Naive thymus-derived CD8-positive, alpha-beta T cell (primary cell): ENCODE results near the gene FN3K. TPM values are rescaled to one million over a fixed set of nuclear protein-coding genes. Genes with fewer than 3 reads are reported as not detected.
A peak's percentile ranks its signal among the peaks of the same experiment; 100 is the strongest.
"Not testable (repeated sequence)": the region's sequence is repeated elsewhere in the genome, so short reads cannot be mapped to it uniquely, and the experiment has no call there.

ENCODE experiments used
- ATAC-seq, 2 donors: fragments of 150-1000 bp; cut with Tn5 transposase in 1 of 2; sonication (Bioruptor Pico), chemical (Tn5 transposase) in 1 of 2; 1 replicate in 1 of 2; 2 replicates in 1 of 2; pipeline ENCODE4 v1.10.0; 2021; ENCODE audit warnings: mild to moderate bottlenecking in 2 of 2, moderate library complexity in 2 of 2
- POLR2A ChIA-PET: fragments of 350-600 bp; sonication (Branson Sonifier 250); formaldehyde crosslinking; loops from one replicate; lab custom pipeline; 2021; ENCODE audit warnings: antibody characterized with exemption; lab: Charles Lee
- DNase-seq, 10 donors: peaks; one replicate each; pipeline versions ENCODE4 v3.0.0 to v3.0.0-alpha.2; 2020 to 2022
- H3K27ac Mint-ChIP-seq, 10 donors: one replicate each; pipeline ENCODE4 v1.8.0; 2020 to 2022; ENCODE audit warnings: mild to moderate bottlenecking in 10 of 10, mixed read lengths in 10 of 10, moderate library complexity in 4 of 10, inconsistent platforms in 1 of 10
- H3K27me3 Mint-ChIP-seq, 5 donors: one replicate each; pipeline ENCODE4 v1.8.0; 2021 to 2022; ENCODE audit warnings: mixed read lengths in 5 of 5
- H3K36me3 Mint-ChIP-seq, 3 donors: one replicate each; pipeline ENCODE4 v1.8.0; 2020 to 2022; ENCODE audit warnings: mixed read lengths in 3 of 3, mild to moderate bottlenecking in 2 of 3, inconsistent platforms in 1 of 3
- H3K4me1 Mint-ChIP-seq, 4 donors: one replicate each; pipeline ENCODE4 v1.8.0; 2021 to 2022; ENCODE audit warnings: mixed read lengths in 4 of 4
- H3K4me3 Mint-ChIP-seq, 10 donors: one replicate each; pipeline ENCODE4 v1.8.0; 2020 to 2022; ENCODE audit warnings: mild to moderate bottlenecking in 10 of 10, mixed read lengths in 10 of 10, moderate library complexity in 6 of 10, inconsistent platforms in 1 of 10
- H3K9me3 Mint-ChIP-seq, 9 donors: one replicate each; pipeline ENCODE4 v1.8.0; 2020 to 2022; ENCODE audit warnings: mixed read lengths in 9 of 9, mild to moderate bottlenecking in 3 of 9, inconsistent platforms in 1 of 9, moderate library complexity in 1 of 9
- polyA plus RNA-seq, 3 donors: library from polyadenylated mRNA; unstranded; fragments of 300-500 nt; fragmentation: Illumina TruSeq; gene quantifications; one replicate each; pipeline ENCODE4 v1.2.3, GENCODE V29; 2021
- total RNA-seq, 8 experiments: library from RNA in 2 of 8; stranded (reverse) in 2 of 8; gene quantifications; one replicate each; pipeline ENCODE4 v1.2.3 and lab custom pipeline; 2021 to 2026

FN3K gene
- total and polyA plus RNA-seq, 5 experiments from 2014 or later: 0.40 to 12.7 (median 0.88) TPM

DNA sequence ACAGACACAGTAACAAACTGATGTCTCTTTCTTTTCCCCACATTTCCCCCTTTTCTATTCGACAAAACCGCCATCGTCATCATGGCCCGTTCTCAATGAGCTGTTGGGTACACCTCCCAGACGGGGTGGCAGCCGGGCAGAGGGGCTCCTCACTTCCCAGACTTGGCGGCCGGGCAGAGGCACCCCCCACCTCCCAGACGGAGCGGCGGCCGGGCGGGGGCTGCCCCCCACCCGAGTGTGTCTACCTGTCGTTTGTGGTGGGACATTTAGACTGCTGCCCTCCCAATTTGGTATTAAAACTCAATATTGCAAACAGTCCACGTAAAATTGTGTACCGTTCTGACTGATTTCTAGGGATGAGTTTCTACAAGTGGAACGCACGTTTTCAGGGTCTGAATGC, 39.0 kb downstream of the FN3K start:
- H3K36me3 Mint-ChIP-seq: peaks cover 0 to 33% (median 4%) of the 10 kb centered on the region in 3 donors
- peak overlapping the region in 7 of 10 donors; percentile 48 to 81 (median 64) for H3K4me3 Mint-ChIP-seq
- H3K27me3 Mint-ChIP-seq, DNase-seq, ATAC-seq, H3K9me3 Mint-ChIP-seq, POLR2A ChIA-PET: not testable (repeated sequence)
- peak overlapping the region in 2 of 10 donors; percentile 82 to 85 for H3K27ac Mint-ChIP-seq
- H3K4me1 Mint-ChIP-seq: peaks cover 6 to 34% (median 26%) of the 10 kb centered on the region in 4 donors

DNA sequence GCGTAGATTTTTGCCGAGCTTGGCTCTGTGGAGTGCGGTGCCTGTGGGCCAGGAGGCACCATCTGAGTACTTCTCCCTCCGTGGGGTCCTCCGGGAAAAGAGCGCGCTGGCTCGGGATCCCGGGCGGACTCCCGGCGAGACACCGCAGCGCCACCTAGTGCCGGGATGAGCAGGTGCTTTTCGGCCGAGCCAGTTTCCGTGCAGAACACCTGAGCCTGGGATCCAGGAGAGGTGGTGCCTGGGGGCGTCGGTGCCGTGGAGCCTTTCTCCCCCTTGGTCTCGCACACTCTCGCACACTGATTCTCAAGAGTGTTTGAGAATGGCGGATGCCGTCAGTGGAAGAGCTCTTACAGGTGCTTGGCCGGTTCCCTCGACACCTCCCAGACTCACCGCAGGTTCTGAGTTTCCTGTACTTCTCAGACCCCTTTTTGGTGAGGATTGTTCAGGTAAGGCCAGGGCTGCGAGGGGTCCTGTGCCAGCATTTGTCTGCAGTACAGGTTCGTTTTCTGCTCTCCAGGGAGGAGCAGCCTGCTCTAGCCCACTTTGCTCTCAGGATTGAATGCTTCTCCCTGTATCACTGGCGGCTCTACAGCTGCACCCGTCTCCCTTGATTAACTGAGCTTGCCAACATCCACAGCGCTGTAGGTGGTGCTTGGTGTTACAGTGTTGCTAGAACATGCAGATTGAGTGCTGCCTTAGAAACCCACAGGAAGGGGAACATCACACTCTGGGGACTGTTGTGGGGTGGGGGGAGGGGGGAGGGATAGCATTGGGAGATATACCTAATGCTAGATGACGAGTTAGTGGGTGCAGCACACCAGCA, 39.8 kb downstream of the FN3K start:
- peak overlapping the region in 8 of 10 donors; percentile 34 to 88 (median 78) for H3K27ac Mint-ChIP-seq
- POLR2A ChIA-PET: interaction anchor here (0.7 kb wide), 1 partner anchor 134 kb away, joined by 4 read pairs; no protein-coding TSS in a partner anchor
- H3K4me3 Mint-ChIP-seq: peak overlapping the region; percentile 22 to 81 (median 66)
- no peaks in the 10 kb centered on the region for H3K27me3 Mint-ChIP-seq
- DNase-seq: peak in 7 of 10 donors; percentile 29 to 51 (median 41)
- ATAC-seq: peak; percentile 83 to 91
- no peaks in the 10 kb centered on the region for H3K9me3 Mint-ChIP-seq
- H3K36me3 Mint-ChIP-seq: peaks cover 0 to 27% (median 1%) of the 10 kb centered on the region in 3 donors
- peaks cover 8 to 34% (median 26%) of the 10 kb centered on the region in 4 donors for H3K4me1 Mint-ChIP-seq

DNA sequence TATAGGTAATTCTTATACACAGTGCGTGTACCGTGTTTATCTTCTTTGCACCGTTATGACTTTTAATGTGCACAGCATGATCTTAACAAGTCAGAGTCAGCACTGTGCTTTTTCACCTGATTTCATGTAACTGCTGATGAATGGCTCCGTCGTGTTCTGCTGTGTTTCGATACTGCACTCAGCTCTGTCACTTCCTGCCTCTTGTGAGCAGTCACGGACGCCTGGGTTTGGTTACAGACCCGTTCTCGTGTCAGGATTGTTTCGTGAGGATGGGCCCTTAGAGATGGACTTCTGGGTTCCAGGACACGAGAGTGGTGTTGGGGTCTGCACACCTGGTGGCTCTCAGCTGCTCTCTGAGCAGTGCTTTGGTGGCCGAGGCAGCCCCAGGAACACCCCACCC, 41.0 kb downstream of the FN3K start:
- ATAC-seq (peak; percentile 42 to 51), DNase-seq (peak in 2 of 10 donors; percentile 17 to 28)
- Mint-ChIP-seq H3K4me3 (peak overlapping the region in 3 of 10 donors; percentile 30 to 63 (median 50)), H3K9me3 (no peaks in the 10 kb centered on the region), H3K27ac (peak overlapping the region in 9 of 10 donors; percentile 48 to 86 (median 66)), H3K27me3 (no peaks in the 10 kb centered on the region), H3K36me3 (peaks cover 0 to 18% (median 1%) of the 10 kb centered on the region in 3 donors), H3K4me1 (peaks cover 9 to 35% (median 26%) of the 10 kb centered on the region in 4 donors)
- POLR2A ChIA-PET: no interaction called here

DNA sequence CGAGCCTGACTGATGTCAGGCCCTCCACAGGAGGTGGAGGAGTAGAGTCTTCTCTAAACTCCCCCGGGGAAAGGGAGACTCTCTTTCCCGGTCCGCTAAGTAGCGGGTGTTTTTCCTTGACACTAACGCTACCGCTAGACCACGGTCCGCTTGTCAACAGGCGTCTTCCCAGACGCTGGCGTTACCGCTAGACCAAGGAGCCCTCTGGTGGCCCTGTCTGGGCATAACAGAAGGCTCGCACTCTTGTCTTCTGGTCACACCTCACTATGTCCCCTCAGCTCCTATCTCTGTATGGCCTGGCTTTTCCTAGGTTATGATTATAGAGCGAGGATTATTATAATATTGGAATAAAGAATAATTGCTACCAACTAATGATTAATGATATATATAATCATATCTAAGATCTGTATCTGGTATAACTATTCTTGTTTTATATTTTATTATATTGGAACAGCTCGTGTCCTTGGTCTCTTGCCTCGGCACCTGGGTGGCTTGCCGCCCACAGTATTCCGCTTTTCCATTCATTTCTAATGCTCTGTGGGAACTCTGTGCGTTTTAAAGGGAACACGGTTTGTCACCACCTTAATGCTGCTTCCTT, 42.5 kb downstream of the FN3K start:
- H3K27ac Mint-ChIP-seq: peak overlapping the region in 1 of 10 donors; percentile 22
- ATAC-seq, H3K9me3 Mint-ChIP-seq, H3K27me3 Mint-ChIP-seq, POLR2A ChIA-PET, H3K4me3 Mint-ChIP-seq: not testable (repeated sequence)
- peaks cover 10 to 40% (median 32%) of the 10 kb centered on the region in 4 donors for H3K4me1 Mint-ChIP-seq
- H3K36me3 Mint-ChIP-seq: peaks cover 0 to 11% (median 0%) of the 10 kb centered on the region in 3 donors
- DNase-seq: peak in 2 of 10 donors; percentile 22 to 35

DNA sequence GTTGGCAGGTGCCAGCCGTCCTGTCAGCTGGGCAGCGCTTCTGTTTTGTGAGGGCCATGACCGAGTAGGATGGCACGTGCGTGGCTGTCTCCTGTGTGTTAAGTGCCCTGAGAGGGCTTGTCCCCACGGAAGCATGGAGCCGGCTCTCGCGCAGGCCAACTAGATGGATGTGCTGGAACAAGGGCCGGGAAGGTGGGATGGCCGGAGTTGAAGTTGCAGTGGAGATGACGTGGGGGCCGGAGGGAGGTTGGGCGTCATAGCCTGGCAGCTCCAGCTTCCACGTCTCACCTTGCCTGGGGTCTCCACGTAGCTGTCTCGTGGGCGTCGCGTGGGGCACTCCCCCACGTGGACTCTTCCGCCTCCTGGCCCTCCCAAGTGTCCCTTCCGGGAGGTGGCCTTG, 44.1 kb downstream of the FN3K start:
- Mint-ChIP-seq H3K4me1 (peaks cover 12 to 37% (median 32%) of the 10 kb centered on the region in 4 donors), H3K9me3 (no peaks in the 10 kb centered on the region)

DNA sequence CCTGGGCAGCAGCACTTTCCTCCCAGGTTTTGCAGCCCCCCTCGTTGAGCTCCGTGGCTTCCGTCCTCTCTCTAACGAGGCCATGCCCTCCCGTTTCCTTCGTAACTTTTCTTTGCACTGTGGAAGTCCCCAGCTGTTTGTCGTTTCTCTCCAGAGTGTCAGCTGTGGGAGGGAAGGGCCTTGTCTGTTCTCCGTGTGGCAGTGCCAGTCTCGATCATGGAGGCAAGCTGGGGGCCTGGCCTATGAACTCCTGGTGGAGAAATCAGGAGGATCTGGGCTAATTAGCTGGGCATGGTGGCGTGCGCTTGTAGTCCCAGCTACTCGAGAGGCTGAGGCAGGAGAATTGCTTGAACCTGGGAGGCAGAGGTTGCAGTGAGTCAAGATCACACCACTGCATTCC, 44.8 kb downstream of the FN3K start:
- H3K4me3 Mint-ChIP-seq: no peak overlapping the region
- POLR2A ChIA-PET: interaction anchor here (0.7 kb wide), 1 partner anchor 60 kb away, joined by 6 read pairs; no protein-coding TSS in a partner anchor
- peaks cover 0 to 17% (median 0%) of the 10 kb centered on the region in 3 donors for H3K36me3 Mint-ChIP-seq
- no peaks in the 10 kb centered on the region for H3K27me3 Mint-ChIP-seq
- ATAC-seq (no peak), DNase-seq (no peak)
- no peak overlapping the region for H3K27ac Mint-ChIP-seq
- peaks cover 12 to 31% (median 26%) of the 10 kb centered on the region in 4 donors for H3K4me1 Mint-ChIP-seq
- no peaks in the 10 kb centered on the region for H3K9me3 Mint-ChIP-seq

More for the DNA sequence above, 44.1 kb downstream of the FN3K start:
- Mint-ChIP-seq H3K36me3 (peaks cover 0 to 17% (median 0%) of the 10 kb centered on the region in 3 donors), H3K4me3 (no peak overlapping the region), H3K27me3 (no peaks in the 10 kb centered on the region), H3K27ac (no peak overlapping the region)
- POLR2A ChIA-PET: no interaction called here
- ATAC-seq (no peak), DNase-seq (no peak)

DNA sequence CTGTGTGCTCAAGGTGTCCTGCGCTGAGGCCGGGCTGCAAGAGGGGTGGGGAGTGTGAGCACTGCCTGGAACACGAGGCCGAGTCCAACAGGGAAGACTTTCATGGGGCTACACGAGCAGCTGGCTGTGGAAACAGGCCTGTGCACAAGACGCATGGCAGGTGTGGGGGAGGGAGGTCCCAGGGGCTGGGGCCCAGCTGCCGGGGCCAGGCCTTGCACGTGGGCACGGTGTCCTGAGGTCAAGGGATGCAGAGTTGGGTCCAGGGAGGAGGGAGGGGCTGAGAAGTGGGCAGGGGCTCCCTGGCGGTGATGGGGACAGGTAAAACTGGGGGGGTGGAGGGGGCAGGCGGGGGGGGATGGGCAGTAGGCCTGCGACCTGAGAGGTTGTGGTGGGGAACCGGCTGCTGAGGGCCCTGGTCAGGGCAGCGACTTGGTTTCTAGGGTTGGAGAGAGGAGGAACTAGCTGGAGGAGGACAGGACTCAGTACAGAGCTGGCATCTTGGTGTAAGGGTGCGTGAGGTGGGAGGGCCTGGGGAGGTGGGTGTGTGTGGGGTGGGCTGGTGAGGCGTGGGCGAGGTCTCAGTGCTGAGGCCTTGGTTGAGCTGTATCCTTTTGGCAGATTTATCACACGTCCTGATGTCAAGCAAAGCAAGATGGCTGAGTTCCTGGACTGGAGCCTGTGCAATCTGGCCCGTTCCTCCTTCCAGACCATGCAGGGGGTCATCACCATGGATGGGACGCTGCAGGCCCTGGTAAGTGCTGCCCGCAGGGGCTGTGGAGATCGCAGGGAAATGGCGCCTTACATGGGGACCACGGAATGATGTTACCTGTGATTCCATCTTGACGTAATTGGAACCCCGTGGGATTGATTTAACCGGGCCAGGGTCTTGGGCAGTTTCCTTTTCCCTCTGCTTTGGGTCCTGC, 45.8 kb downstream of the FN3K start:
- peak overlapping the region in 2 of 10 donors; percentile 46 to 91 for H3K27ac Mint-ChIP-seq
- no peak overlapping the region for H3K4me3 Mint-ChIP-seq
- POLR2A ChIA-PET: interaction anchor here (0.7 to 1.5 kb wide), 4 partner anchors 59 to 137 kb away, joined by 3 to 8 read pairs (median 5); no protein-coding TSS in a partner anchor
- H3K9me3 Mint-ChIP-seq: no peaks in the 10 kb centered on the region
- no peaks in the 10 kb centered on the region for H3K27me3 Mint-ChIP-seq
- DNase-seq (no peak), ATAC-seq (peak in 1 of 2 donors; percentile 26)
- peaks cover 0 to 19% (median 0%) of the 10 kb centered on the region in 3 donors for H3K36me3 Mint-ChIP-seq
- H3K4me1 Mint-ChIP-seq: peaks cover 10 to 23% (median 19%) of the 10 kb centered on the region in 4 donors

DNA sequence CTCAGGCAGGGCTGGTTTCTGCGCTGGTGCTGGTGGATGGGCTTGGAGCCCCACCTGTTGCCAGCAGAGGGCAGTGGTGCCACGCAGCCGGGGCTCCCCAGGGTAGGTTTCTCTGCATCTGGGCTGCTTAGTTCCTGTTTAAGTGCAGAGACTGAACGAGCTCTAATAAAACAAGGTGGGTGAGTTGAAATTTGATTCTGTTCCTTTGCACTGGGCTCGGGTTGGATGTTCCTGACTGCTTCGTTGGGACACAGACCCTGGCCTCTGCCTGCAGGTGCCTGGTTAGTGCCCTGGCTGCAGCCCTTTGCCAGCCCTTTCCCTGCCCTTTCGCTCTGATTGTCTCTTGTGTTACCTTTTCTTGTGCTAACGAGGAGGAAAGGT, 46.5 kb downstream of the FN3K start:
- POLR2A ChIA-PET: interaction anchor here (0.8 to 1.5 kb wide), 3 partner anchors 82 to 136 kb away, joined by 3 to 8 read pairs (median 4); no protein-coding TSS in a partner anchor
- Mint-ChIP-seq H3K36me3 (peaks cover 0 to 19% (median 0%) of the 10 kb centered on the region in 3 donors), H3K9me3 (no peaks in the 10 kb centered on the region), H3K27me3 (no peaks in the 10 kb centered on the region), H3K4me3 (no peak overlapping the region), H3K27ac (peak overlapping the region in 3 of 10 donors; percentile 46 to 66 (median 63)), H3K4me1 (peaks cover 10 to 17% (median 15%) of the 10 kb centered on the region in 4 donors)
- ATAC-seq (peak; percentile 100), DNase-seq (peak; percentile 69 to 92 (median 86))

DNA sequence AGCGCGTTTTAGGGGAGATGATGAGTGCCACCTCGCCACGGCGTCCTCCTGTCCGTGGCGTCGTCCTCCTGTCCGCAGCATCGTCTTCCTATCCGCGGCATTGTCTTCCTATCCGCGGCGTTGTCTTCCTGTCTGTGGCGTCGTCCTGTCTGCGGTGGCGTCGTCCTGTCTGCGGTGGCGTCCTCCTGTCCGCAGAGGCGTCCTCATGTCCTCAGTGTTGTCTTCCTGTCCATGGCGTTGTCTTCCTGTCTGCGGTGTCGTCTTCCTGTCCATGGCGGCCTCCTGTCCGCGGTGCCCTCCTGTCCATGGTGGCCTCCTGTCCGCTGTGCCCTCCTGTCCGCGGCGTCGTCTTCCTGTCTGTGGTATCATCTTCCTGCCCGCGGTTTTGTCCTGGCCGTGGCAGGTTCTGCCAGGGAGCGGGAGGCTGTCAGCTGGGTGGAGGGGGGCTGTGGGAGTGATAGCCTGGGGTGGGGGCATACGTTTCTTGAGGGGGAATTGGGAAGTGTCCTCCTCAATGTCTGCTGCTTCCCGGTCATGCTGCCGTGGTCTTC, 47.3 kb downstream of the FN3K start:
- Mint-ChIP-seq H3K9me3 (no peaks in the 10 kb centered on the region), H3K27ac (peak overlapping the region in 4 of 10 donors; percentile 59 to 87 (median 72)), H3K36me3 (peaks cover 0 to 19% (median 0%) of the 10 kb centered on the region in 3 donors), H3K4me3 (peak overlapping the region in 2 of 10 donors; percentile 32 to 36), H3K4me1 (peaks cover 8 to 19% (median 11%) of the 10 kb centered on the region in 4 donors), H3K27me3 (no peaks in the 10 kb centered on the region)
- no peak for DNase-seq
- no peak for ATAC-seq
- POLR2A ChIA-PET: no interaction called here

DNA sequence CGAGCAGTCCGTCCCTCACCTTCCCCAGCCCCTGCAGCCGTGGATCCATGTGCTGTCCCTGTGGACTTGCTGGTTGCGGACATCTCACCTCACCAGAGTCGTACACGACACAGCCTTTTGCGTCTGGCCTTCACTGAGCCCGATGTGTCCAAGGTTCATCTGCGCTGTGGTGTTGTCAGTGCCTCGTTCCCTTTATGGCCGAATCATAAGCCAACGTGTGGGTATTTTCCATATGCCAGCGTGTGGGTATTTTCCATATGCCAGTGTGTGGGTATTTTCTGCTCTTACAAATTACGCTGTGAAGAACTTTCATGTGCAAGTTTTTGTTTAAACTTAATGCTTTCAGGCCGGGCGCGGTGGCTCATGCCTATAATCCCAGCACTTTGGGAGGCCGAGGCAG, 48.1 kb downstream of the FN3K start:
- ATAC-seq (no peak), DNase-seq (no peak)
- H3K27ac Mint-ChIP-seq: peak overlapping the region in 2 of 10 donors; percentile 11 to 59
- H3K4me3 Mint-ChIP-seq: no peak overlapping the region
- H3K36me3 Mint-ChIP-seq: peaks cover 0 to 22% (median 0%) of the 10 kb centered on the region in 3 donors
- no peaks in the 10 kb centered on the region for H3K9me3 Mint-ChIP-seq
- H3K4me1 Mint-ChIP-seq: peaks cover 8 to 20% (median 12%) of the 10 kb centered on the region in 4 donors
- H3K27me3 Mint-ChIP-seq: no peaks in the 10 kb centered on the region
- POLR2A ChIA-PET: no interaction called here

DNA sequence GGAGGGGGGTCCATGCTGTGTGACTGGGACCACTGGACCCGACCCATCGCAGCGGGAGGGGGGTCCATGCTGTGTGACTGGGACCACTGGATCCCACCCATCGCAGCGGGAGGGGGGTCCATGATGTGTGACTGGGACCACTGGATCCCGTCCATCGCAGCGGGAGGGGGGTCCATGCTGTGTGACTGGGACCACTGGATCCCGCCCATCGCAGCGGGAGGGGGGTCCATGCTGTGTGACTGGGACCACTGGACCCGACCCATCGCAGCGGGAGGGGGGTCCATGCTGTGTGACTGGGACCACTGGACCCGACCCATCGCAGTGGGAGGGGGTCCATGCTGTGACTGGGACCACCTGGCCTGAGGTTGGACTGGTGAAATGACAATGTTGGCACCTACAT, 50.2 kb downstream of the FN3K start:
- POLR2A ChIA-PET, H3K9me3 Mint-ChIP-seq, ATAC-seq, DNase-seq, H3K27ac Mint-ChIP-seq, H3K4me3 Mint-ChIP-seq, H3K27me3 Mint-ChIP-seq: not testable (repeated sequence)
- Mint-ChIP-seq H3K4me1 (peaks cover 8 to 20% (median 11%) of the 10 kb centered on the region in 4 donors), H3K36me3 (peaks cover 0 to 22% (median 0%) of the 10 kb centered on the region in 3 donors)
